ENCODE data around the gene SVIP. TPM values are rescaled to one million over a fixed set of nuclear protein-coding genes. Genes with fewer than 3 reads are reported as not detected.

Gene SVIP
- total RNA-seq, 6 experiments from 2014 or later, result 3.5 to 12.0 (median 5.8) TPM

DNA sequence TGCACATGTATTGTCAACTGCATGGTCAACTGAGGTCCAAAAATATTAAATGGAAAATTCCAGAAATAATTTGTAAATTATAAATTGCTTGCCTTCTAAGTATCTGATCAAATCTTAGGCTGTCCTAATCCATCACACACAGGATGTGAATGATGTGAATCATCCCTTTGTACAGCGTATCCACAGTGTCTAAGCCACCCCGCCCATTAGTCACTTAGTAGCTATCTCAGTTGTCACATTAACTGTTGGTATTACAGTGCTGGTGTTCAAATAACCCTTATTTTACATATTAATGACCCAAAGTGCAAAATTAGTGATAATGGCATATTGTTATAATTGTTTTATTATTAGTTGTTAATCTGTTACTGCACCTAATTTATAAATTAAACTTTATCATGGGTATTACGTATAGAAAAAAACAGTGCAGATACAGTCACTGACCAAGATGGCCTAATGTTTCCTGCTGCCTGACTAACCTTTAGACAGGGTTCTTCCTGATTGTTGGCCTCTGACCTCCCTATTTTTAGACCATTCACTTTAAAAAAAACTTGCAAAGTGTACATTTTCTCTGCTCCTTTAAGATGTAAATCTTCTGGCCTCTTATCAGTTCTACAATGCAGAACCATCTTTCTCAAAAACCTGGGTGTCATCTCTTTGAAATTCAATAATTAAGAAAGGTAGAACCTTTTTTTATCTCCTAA, 2.9 kb upstream of the SVIP start:
- H3K4me3 ChIP-seq, result no peak overlapping the region
- H3K27me3 ChIP-seq, result no peaks in the 10 kb centered on the region
- H3K36me3 ChIP-seq, result no peaks in the 10 kb centered on the region
- H3K9me3 ChIP-seq, result no peaks in the 10 kb centered on the region
- ATAC-seq, result no peak
- peaks cover 0 to 9% (median 0%) of the 10 kb centered on the region in 4 donors for H3K4me1 ChIP-seq
- intact Hi-C loops (cut with DNase I), result no loop called here
- no peak for DNase-seq
- 79% methylated on average over 3 of the region's 3 CpGs for WGBS (ENCODE audit: insufficient coverage, low coverage, low lambda C conversion rate, missing lambda C conversion rate)
- H3K27ac ChIP-seq, result no peak overlapping the region
- TF ChIP-seq, protein P1, sequence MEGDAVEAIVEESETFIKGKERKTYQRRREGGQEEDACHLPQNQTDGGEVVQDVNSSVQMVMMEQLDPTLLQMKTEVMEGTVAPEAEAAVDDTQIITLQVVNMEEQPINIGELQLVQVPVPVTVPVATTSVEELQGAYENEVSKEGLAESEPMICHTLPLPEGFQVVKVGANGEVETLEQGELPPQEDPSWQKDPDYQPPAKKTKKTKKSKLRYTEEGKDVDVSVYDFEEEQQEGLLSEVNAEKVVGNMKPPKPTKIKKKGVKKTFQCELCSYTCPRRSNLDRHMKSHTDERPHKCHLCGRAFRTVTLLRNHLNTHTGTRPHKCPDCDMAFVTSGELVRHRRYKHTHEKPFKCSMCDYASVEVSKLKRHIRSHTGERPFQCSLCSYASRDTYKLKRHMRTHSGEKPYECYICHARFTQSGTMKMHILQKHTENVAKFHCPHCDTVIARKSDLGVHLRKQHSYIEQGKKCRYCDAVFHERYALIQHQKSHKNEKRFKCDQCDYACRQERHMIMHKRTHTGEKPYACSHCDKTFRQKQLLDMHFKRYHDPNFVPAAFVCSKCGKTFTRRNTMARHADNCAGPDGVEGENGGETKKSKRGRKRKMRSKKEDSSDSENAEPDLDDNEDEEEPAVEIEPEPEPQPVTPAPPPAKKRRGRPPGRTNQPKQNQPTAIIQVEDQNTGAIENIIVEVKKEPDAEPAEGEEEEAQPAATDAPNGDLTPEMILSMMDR (IDR thresholded peaks at IDR 0.05), result no peak
- TF ChIP-seq POLR2A (IDR thresholded peaks at IDR 0.05), result no peak

DNA sequence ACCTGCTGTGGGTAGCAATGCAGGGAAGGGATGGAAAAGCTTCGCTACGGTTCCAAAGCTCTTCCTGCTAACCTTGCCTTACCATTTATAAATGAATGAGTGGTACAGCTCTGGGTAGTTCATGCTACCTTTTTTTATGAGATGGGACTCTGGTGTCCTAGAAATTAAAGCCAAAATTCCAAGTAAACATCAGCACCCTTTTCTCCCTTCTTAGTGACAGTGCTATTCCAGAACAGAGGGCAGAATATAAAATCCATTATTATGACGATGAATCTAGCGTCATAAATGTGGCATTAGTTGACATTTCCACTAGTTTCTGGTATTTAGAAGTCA, 447 bp upstream of the SVIP start:
- Histone ChIP-seq H3K36me3 (no peaks in the 10 kb centered on the region), H3K4me1 (peaks cover 0 to 9% (median 0%) of the 10 kb centered on the region in 4 donors), H3K9me3 (no peaks in the 10 kb centered on the region), H3K27ac (no peak overlapping the region), H3K4me3 (peak overlapping the region in 1 of 3 donors; percentile 85), H3K27me3 (no peaks in the 10 kb centered on the region)
- TF ChIP-seq POLR2A (IDR thresholded peaks at IDR 0.05), result no peak
- TF ChIP-seq, protein P1 (IDR thresholded peaks at IDR 0.05), result no peak
- intact Hi-C loops (cut with DNase I), result no loop called here
- DNase-seq, result no peak
- ATAC-seq, result no peak
- WGBS (ENCODE audit: insufficient coverage, low coverage, low lambda C conversion rate, missing lambda C conversion rate), result 6% methylated on average over 4 of the region's 4 CpGs

DNA sequence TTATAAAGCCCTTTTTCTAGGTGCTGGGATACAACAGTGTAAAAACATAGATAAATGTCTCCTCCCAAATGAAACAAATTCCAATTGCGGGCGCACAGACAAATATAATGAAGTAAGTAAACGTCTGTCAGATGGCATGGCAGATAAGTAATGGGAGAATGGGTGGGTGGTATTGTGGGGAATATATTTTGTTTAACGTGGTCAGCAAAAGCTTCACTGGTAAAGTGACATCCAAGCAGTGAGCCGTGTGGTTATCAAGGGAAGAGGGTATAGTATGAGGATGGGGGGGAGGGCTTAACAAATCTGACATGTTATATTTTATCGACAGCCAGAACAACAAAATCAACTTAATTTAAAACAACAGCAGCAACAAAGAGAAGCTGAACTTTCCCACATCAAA, 1.2 kb downstream of the SVIP start:
- H3K4me1 ChIP-seq, result peaks cover 0 to 9% (median 0%) of the 10 kb centered on the region in 4 donors
- H3K36me3 ChIP-seq, result peaks cover 0 to 2% (median 0%) of the 10 kb centered on the region in 4 donors
- TF ChIP-seq, protein P1 (IDR thresholded peaks at IDR 0.05), result no peak
- no peak for TF ChIP-seq POLR2A (IDR thresholded peaks at IDR 0.05)
- DNase-seq (no peak), ATAC-seq (no peak)
- H3K27ac ChIP-seq, result no peak overlapping the region
- no peaks in the 10 kb centered on the region for H3K27me3 ChIP-seq
- intact Hi-C loops (cut with DNase I), result no loop called here
- no peak overlapping the region for H3K4me3 ChIP-seq
- WGBS (ENCODE audit: insufficient coverage, low coverage, low lambda C conversion rate, missing lambda C conversion rate), result 50% methylated on average over 6 of the region's 6 CpGs
- no peaks in the 10 kb centered on the region for H3K9me3 ChIP-seq

DNA sequence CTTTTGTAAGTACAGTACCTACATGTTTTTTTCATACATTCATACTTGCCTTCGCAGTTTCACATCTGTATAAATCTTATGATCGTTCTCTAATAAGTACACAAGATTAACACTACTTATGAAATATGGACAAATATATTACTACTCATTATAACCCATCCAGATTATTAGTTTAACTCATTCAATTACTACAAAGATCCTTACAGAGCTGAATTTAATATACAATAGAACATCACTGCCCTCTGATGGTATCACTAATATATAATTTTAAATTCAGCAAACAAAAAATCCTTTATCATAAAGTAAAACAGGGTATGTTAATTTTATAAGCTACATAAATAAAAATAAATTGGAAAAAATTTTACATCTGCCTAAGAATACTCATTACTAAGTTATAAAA, 7.4 kb downstream of the SVIP start:
- WGBS (ENCODE audit: insufficient coverage, low coverage, low lambda C conversion rate, missing lambda C conversion rate), result 91% methylated on average over 2 of the region's 2 CpGs
- Histone ChIP-seq H3K9me3 (no peaks in the 10 kb centered on the region), H3K27ac (no peak overlapping the region), H3K27me3 (no peaks in the 10 kb centered on the region), H3K4me3 (no peak overlapping the region), H3K4me1 (no peaks in the 10 kb centered on the region), H3K36me3 (peaks cover 0 to 10% (median 0%) of the 10 kb centered on the region in 4 donors)
- ATAC-seq, result no peak
- DNase-seq, result no peak
- intact Hi-C loops (cut with DNase I), result no loop called here
- TF ChIP-seq, protein P1 (IDR thresholded peaks at IDR 0.05), result no peak
- no peak for TF ChIP-seq POLR2A (IDR thresholded peaks at IDR 0.05)

All from right lobe of liver (tissue), 6 donors.